Cardiac septum (tissue), 1 donor: ENCODE results near the gene MAPK12. TPM values are rescaled to one million over a fixed set of nuclear protein-coding genes. Genes with fewer than 3 reads are reported as not detected.

Experiments used
- DNase-seq: peaks from one replicate; pipeline ENCODE4 v3.0.0-alpha.2; 2020; ENCODE audit warnings: low spot score
- intact Hi-C: fragments of 100-400 bp; cut with DNase I; formaldehyde crosslinking; loops from one replicate; pipeline ENCODE4 v1.14.0; 2022
- total RNA-seq: library from RNA; stranded (reverse); fragmentation: NEBNext Ultra II Directional; extraction: Animal tissue kit (Norgen Biotek cat#: 25700); gene quantifications from one replicate; pipeline ENCODE4 v1.2.1, GENCODE V29; 2021
- donor health status: DM: no; HTN: no; CAD: no.

MAPK12 gene
- total RNA-seq, 1 donor from 2014 or later, result 32.5 TPM

- no peak for DNase-seq
- intact Hi-C loops, result no loop called here
These were observed 37.4 kb downstream of the MAPK12 start for GRCh38 chr22:50224071-50224470.

- intact Hi-C loops, result no loop called here
- DNase-seq, result no peak
These were observed 39.0 kb downstream of the MAPK12 start for GRCh38 chr22:50222508-50222907.

GRCh38 chr22:50221410-50222300 lies 39.8 kb downstream of the MAPK12 start:
- intact Hi-C loops, result no loop called here
- DNase-seq, result no peak

- no peak for DNase-seq
- intact Hi-C loops, result no loop called here
These were observed 40.7 kb downstream of the MAPK12 start for GRCh38 chr22:50220603-50221409.

GRCh38 chr22:50219800-50220602 lies 41.5 kb downstream of the MAPK12 start:
- DNase-seq, result no peak
- intact Hi-C loops, result no loop called here

GRCh38 chr22:50218996-50219727 lies 42.3 kb downstream of the MAPK12 start:
- intact Hi-C loops, result no loop called here
- DNase-seq, result peak; percentile 88

- DNase-seq, result no peak
- intact Hi-C loops, result no loop called here
These were observed 43.1 kb downstream of the MAPK12 start for GRCh38 chr22:50218153-50218995.

- intact Hi-C loops, result no loop called here
- no peak for DNase-seq
These were observed 43.8 kb downstream of the MAPK12 start for GRCh38 chr22:50217543-50218152.

- intact Hi-C loops, result no loop called here
- DNase-seq, result no peak
These were observed 44.6 kb downstream of the MAPK12 start for GRCh38 chr22:50216684-50217520.

- DNase-seq, result no peak
- intact Hi-C loops, result no loop called here
These were observed 45.3 kb downstream of the MAPK12 start for GRCh38 chr22:50216055-50216683.

- DNase-seq, result no peak
- intact Hi-C loops, result no loop called here
These were observed 46.0 kb downstream of the MAPK12 start for GRCh38 chr22:50215297-50216054.

- intact Hi-C loops, result no loop called here
These were observed 48.2 kb downstream of the MAPK12 start for GRCh38 chr22:50213263-50213662.

GRCh38 chr22:50211147-50211546 lies 50.3 kb downstream of the MAPK12 start:
- DNase-seq, result no peak
- intact Hi-C loops, result no loop called here

More at GRCh38 chr22:50213263-50213662, 48.2 kb downstream of the MAPK12 start:
- no peak for DNase-seq

GRCh38 chr22:50210378-50211139 lies 50.9 kb downstream of the MAPK12 start:
- DNase-seq, result no peak
- intact Hi-C loops, result no loop called here

GRCh38 chr22:50209893-50210292 lies 51.6 kb downstream of the MAPK12 start:
- intact Hi-C loops, result loop anchor here (10.0 kb wide), 2 partner anchors 245 to 275 kb away; partner anchors contain the start of gene PIM3
- no peak for DNase-seq
